ENCODE measurements around the gene CCDC179.
A peak's percentile ranks its signal among the peaks of the same experiment; 100 is the strongest.

Gene CCDC179

DNA sequence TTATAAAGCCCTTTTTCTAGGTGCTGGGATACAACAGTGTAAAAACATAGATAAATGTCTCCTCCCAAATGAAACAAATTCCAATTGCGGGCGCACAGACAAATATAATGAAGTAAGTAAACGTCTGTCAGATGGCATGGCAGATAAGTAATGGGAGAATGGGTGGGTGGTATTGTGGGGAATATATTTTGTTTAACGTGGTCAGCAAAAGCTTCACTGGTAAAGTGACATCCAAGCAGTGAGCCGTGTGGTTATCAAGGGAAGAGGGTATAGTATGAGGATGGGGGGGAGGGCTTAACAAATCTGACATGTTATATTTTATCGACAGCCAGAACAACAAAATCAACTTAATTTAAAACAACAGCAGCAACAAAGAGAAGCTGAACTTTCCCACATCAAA lies 31.9 kb downstream of the CCDC179 start:
- TF ChIP-seq Cebpa-rat (IDR thresholded peaks at IDR 0.05): no peak
- Histone ChIP-seq H3K36me3 (peaks cover 0 to 33% (median 26%) of the 10 kb centered on the region in 11 experiments; a peak in 18 of 22 replicates), H3K4me3 (peak overlapping the region; percentile 78 to 99 (median 86); a peak in 18 of 20 replicates), H3K9ac (peak overlapping the region in 8 of 11 experiments; percentile 78 to 88 (median 86); a peak in 17 of 22 replicates), H3K27ac (peak overlapping the region in 8 of 11 experiments; percentile 78 to 87 (median 84); a peak in 15 of 22 replicates), H3K4me2 (peak overlapping the region; percentile 65 to 89 (median 82)), H3K9me3 (replicated peaks in 1 of 11) (no peaks in the 10 kb centered on the region), H3K4me1 (peaks cover 9 to 50% (median 32%) of the 10 kb centered on the region in 10 experiments; a peak in 18 of 20 replicates), H3K27me3 (no peaks in the 10 kb centered on the region), H4K20me1 (no peaks in the 10 kb centered on the region; a peak in 1 of 22 replicates)

DNA sequence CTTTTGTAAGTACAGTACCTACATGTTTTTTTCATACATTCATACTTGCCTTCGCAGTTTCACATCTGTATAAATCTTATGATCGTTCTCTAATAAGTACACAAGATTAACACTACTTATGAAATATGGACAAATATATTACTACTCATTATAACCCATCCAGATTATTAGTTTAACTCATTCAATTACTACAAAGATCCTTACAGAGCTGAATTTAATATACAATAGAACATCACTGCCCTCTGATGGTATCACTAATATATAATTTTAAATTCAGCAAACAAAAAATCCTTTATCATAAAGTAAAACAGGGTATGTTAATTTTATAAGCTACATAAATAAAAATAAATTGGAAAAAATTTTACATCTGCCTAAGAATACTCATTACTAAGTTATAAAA lies 38.1 kb downstream of the CCDC179 start:
- TF ChIP-seq Cebpa-rat (IDR thresholded peaks at IDR 0.05): no peak
- no peaks in the 10 kb centered on the region for H4K20me1 ChIP-seq
- no peak overlapping the region for H3K27ac ChIP-seq
- H3K4me3 ChIP-seq: no peak overlapping the region
- no peak overlapping the region for H3K9ac ChIP-seq
- H3K4me1 ChIP-seq: peaks cover 0 to 3% (median 0%) of the 10 kb centered on the region in 10 experiments; a peak in 2 of 20 replicates
- peaks cover 0 to 87% (median 50%) of the 10 kb centered on the region in 11 experiments; a peak in 18 of 22 replicates for H3K36me3 ChIP-seq
- no peaks in the 10 kb centered on the region for H3K9me3 ChIP-seq (replicated peaks in 1 of 11)
- H3K27me3 ChIP-seq: no peaks in the 10 kb centered on the region
- H3K4me2 ChIP-seq: no peak overlapping the region

DNA sequence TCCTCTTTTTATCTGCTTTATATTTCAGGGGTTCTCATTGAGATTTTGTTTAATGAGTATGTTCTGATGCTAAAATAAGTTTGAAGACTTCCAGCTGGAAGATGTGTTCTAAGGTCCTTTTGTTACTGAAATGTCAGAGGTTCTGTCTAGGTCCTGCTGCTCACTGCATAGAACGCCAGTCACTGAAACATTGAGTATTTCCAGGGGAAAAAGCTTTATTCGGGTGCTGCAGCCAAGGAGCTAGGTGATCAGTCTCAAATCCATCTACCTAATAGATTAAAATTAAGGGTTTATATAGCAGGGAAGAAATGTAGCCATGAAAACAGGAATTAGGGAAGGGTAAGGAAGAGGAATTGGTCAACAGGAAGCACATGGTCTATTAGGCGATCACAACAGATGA lies 50.4 kb downstream of the CCDC179 start:
- H3K36me3 ChIP-seq: peaks cover 0 to 13% (median 0%) of the 10 kb centered on the region in 11 experiments; a peak in 5 of 22 replicates
- H3K9ac ChIP-seq: no peak overlapping the region
- H4K20me1 ChIP-seq: no peaks in the 10 kb centered on the region
- peaks cover 14 to 26% (median 22%) of the 10 kb centered on the region in 10 experiments for H3K4me1 ChIP-seq
- TF ChIP-seq Cebpa-rat (IDR thresholded peaks at IDR 0.05): no peak
- H3K4me3 ChIP-seq: peak overlapping the region in 1 of 10 experiments; percentile 1; a peak in 1 of 20 replicates
- peaks cover 22 to 33% (median 29%) of the 10 kb centered on the region in 11 experiments for H3K9me3 ChIP-seq (replicated peaks in 1 of 11)
- H3K27me3 ChIP-seq: no peaks in the 10 kb centered on the region
- 0 out of 22 replicates have a peak overlapping the region, but pooled peaks of 1 of the 11 experiments have one; percentile 7 for H3K27ac ChIP-seq
- no peak overlapping the region for H3K4me2 ChIP-seq

DNA sequence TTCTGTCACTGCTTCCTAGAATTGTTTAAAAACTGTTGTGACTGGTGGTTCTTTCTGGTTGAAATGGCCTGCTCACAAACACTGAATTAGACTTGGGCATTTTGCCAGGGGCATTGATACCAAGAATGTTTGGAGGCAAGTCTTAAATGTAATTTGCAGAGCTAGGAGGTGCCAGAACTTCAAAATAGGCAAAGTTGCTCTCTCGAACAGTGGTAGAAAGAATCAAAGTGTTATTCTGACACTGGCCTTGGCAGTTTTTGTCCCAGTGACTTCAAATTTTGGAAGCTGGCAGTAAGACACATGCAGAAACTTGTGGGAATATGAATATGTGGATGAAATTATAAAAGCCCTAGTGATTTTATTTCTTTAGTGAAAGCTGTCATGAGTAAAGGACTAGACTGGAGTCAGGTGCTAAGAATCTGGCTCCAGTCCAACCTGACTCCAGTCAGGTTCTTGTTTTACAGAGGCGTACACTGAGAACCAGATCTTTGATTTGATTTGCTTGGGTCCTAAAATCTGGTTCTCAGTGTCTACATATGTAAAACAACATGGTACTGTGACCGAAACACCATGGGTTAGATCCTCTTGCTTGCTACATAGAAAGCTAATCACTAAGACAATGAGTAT lies 51.6 kb downstream of the CCDC179 start:
- Histone ChIP-seq H3K27ac (peak overlapping the region in 8 of 11 experiments; percentile 28 to 73 (median 59); a peak in 14 of 22 replicates), H3K4me1 (peaks cover 14 to 26% (median 22%) of the 10 kb centered on the region in 10 experiments), H3K9ac (0 out of 22 replicates have a peak overlapping the region, but pooled peaks of 2 of the 11 experiments have one; percentile 20 to 30), H3K4me2 (peak overlapping the region; percentile 30 to 76 (median 58); a peak in 20 of 22 replicates), H4K20me1 (no peaks in the 10 kb centered on the region), H3K36me3 (peaks cover 0 to 13% (median 0%) of the 10 kb centered on the region in 11 experiments; a peak in 5 of 22 replicates), H3K4me3 (no peak overlapping the region), H3K9me3 (replicated peaks in 1 of 11) (peaks cover 22 to 33% (median 29%) of the 10 kb centered on the region in 11 experiments), H3K27me3 (no peaks in the 10 kb centered on the region)
- no peak for TF ChIP-seq Cebpa-rat (IDR thresholded peaks at IDR 0.05)

DNA sequence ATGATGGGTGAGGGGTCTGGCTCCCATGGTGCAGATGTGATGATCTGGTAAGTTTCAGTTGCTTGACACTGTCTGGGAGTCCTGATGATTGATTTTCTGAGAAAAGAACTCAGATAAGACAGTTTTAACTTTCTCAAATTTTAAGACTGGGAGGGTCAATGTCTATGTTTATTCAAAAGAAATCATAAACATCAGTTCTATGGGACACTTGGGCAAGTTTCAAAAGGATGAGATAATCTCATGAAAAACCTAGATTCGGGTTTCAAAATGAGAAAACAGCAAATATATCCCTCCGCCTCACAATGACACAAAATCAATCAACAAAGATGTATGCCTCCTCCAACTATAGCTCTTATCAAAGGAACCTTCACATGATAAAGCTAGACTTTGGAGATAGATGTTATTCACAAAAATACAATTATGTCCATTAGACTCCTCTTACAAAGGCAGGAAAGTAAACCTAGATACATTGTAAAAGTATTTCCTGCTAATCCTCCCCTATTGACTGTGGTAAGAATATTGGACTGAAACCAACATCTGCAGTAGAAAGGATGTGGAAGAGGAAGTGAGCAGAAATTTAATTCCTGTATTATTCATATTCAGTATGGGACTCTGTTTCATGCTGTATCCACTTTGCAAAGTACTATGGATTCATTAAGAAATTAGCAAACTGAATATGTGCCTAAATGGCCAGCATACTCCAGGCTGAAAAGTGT lies 52.3 kb downstream of the CCDC179 start:
- peaks cover 14 to 26% (median 22%) of the 10 kb centered on the region in 10 experiments for H3K4me1 ChIP-seq
- H3K9me3 ChIP-seq (replicated peaks in 1 of 11): peaks cover 22 to 33% (median 29%) of the 10 kb centered on the region in 11 experiments
- peak overlapping the region; percentile 30 to 76 (median 58); a peak in 21 of 22 replicates for H3K4me2 ChIP-seq
- H3K27ac ChIP-seq: peak overlapping the region in 8 of 11 experiments; percentile 32 to 73 (median 59); a peak in 15 of 22 replicates
- H3K27me3 ChIP-seq: no peaks in the 10 kb centered on the region
- no peaks in the 10 kb centered on the region for H4K20me1 ChIP-seq
- H3K36me3 ChIP-seq: peaks cover 0 to 13% (median 0%) of the 10 kb centered on the region in 11 experiments; a peak in 5 of 22 replicates
- TF ChIP-seq Cebpa-rat (IDR thresholded peaks at IDR 0.05): no peak
- no peak overlapping the region for H3K4me3 ChIP-seq
- H3K9ac ChIP-seq: peak overlapping the region in 3 of 11 experiments; percentile 7 to 37 (median 30); a peak in 1 of 22 replicates

DNA sequence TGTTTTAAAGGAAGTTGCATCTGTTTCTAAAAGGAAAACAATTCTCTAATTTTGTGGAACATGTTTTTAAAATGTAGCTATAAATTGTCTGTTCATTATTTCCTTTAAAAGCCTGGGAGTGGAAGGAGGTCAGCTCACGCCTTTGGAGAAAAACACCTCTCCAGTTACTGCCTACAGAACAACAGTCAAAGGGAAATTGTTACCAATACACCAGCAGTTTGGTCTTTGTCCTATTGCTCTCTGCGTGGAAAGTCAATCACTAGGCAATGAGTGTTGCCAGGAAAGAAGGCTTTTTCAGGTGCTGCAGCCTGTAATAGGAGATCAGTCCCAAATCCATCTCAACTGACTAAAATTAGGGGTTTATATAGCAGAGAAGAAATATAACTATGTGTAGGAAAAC lies 52.9 kb downstream of the CCDC179 start:
- Histone ChIP-seq H3K36me3 (peaks cover 0 to 13% (median 0%) of the 10 kb centered on the region in 11 experiments; a peak in 5 of 22 replicates), H3K9ac (0 out of 22 replicates have a peak overlapping the region, but pooled peaks of 1 of the 11 experiments have one; percentile 7), H3K4me1 (peaks cover 14 to 26% (median 22%) of the 10 kb centered on the region in 10 experiments), H3K27me3 (no peaks in the 10 kb centered on the region), H3K4me2 (peak overlapping the region; percentile 30 to 76 (median 58); a peak in 20 of 22 replicates), H4K20me1 (no peaks in the 10 kb centered on the region), H3K27ac (peak overlapping the region in 7 of 11 experiments; percentile 32 to 73 (median 62); a peak in 11 of 22 replicates), H3K4me3 (no peak overlapping the region), H3K9me3 (replicated peaks in 1 of 11) (peaks cover 22 to 33% (median 29%) of the 10 kb centered on the region in 11 experiments)
- no peak for TF ChIP-seq Cebpa-rat (IDR thresholded peaks at IDR 0.05)

DNA sequence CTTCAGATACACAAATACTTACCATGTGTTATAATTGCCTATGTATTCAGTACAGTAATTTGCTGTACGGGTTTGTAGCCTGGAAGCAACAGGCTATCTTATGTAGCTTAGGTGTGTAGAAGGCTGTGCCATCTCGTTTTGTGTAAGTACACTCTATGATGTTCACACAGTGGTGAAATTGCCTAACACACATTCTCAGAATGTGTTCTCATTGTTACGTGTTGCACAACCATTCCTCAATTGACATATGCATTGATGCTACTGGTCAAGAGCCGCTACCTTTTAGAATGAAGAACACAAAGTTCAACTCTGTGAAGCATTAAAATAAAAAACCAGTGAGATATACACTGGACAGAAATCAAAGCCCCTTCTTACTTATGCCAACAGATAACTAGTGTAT lies 57.4 kb downstream of the CCDC179 start:
- no peak overlapping the region for H3K4me3 ChIP-seq
- no peak overlapping the region for H3K9ac ChIP-seq
- no peaks in the 10 kb centered on the region for H4K20me1 ChIP-seq
- H3K36me3 ChIP-seq: no peaks in the 10 kb centered on the region
- H3K27me3 ChIP-seq: no peaks in the 10 kb centered on the region
- H3K27ac ChIP-seq: no peak overlapping the region
- peaks cover 0 to 6% (median 0%) of the 10 kb centered on the region in 11 experiments; a peak in 1 of 22 replicates for H3K9me3 ChIP-seq (replicated peaks in 1 of 11)
- H3K4me1 ChIP-seq: peaks cover 5 to 46% (median 34%) of the 10 kb centered on the region in 10 experiments
- H3K4me2 ChIP-seq: no peak overlapping the region
- no peak for TF ChIP-seq Cebpa-rat (IDR thresholded peaks at IDR 0.05)

DNA sequence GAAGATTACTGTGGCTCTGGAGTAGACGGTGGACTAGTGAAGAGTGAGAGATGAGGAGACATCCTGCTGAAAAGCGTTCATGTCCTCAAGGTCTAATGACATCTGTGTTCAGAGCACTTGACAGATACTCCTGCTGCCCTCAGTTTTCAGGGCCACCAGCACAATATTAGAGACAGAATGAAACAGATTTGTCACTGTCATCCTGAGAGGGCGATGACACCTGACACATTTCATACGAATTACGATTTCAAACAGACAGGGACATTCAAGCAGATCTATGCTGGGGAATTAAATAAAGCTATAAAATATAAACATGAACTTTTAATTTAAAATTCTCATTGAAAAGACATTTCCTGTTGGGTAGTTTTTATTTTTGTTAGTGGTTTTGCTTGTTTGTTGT lies 59.8 kb downstream of the CCDC179 start:
- Histone ChIP-seq H4K20me1 (no peaks in the 10 kb centered on the region), H3K4me3 (no peak overlapping the region), H3K4me1 (peaks cover 0 to 40% (median 26%) of the 10 kb centered on the region in 10 experiments; a peak in 15 of 20 replicates), H3K9me3 (replicated peaks in 1 of 11) (no peaks in the 10 kb centered on the region), H3K36me3 (no peaks in the 10 kb centered on the region), H3K27me3 (no peaks in the 10 kb centered on the region), H3K27ac (no peak overlapping the region), H3K9ac (no peak overlapping the region), H3K4me2 (peak overlapping the region in 6 of 11 experiments; percentile 72 to 91 (median 79); a peak in 10 of 22 replicates)
- no peak for TF ChIP-seq Cebpa-rat (IDR thresholded peaks at IDR 0.05)
